Gastroesophageal sphincter (tissue), 4 donors: ENCODE results near the gene CIRBP. TPM values are rescaled to one million over a fixed set of nuclear protein-coding genes. Genes with fewer than 3 reads are reported as not detected.

Experiments
- ATAC-seq: fragments of 150-250 bp; one replicate; pipeline ENCODE4 v1.9.1; 2016; ENCODE audit warnings: mild to moderate bottlenecking, moderate library complexity
- H3K27ac ChIP-seq, 4 donors: fragments of 200-600 bp; sonication (generic) in 3 of 4; 1 replicate in 3 of 4; 2 replicates in 1 of 4; pipeline ENCODE4 v1.5.1; 2016 to 2019
- H3K27me3 ChIP-seq: fragments of 200-600 bp; sonication (generic); one replicate; pipeline ENCODE4 v1.5.1; 2019
- H3K36me3 ChIP-seq, 2 donors: fragments of 200-600 bp; sonication (generic); one replicate each; pipeline ENCODE4 v1.5.1; 2019; ENCODE audit warnings: control low read depth in 1 of 2
- H3K4me1 ChIP-seq, 3 donors: fragments of 200-600 bp; sonication (generic); 1 replicate in 2 of 3; 2 replicates in 1 of 3; pipeline ENCODE4 v1.5.1; 2016 to 2019; ENCODE audit warnings: control low read depth in 2 of 3
- H3K4me3 ChIP-seq, 2 donors: fragments of 200-600 bp; sonication (generic); one replicate each; pipeline ENCODE4 v1.5.1; 2019; ENCODE audit warnings: mild to moderate bottlenecking in 1 of 2, moderate library complexity in 1 of 2
- H3K9me3 ChIP-seq, 3 donors: fragments of 200-600 bp; sonication (generic); one replicate each; pipeline ENCODE4 v1.5.1; 2017 to 2019; ENCODE audit warnings: control low read depth in 2 of 3
- CTCF ChIP-seq, 4 experiments: fragments of 200-600 bp in 2 of 4; fragments of 450-650 bp in 2 of 4; sonication (generic) in 1 of 4; IDR thresholded peaks; one replicate each; pipeline ENCODE4 v1.5.1; 2017 to 2019; ENCODE audit warnings: antibody characterized with exemption in 4 of 4, mild to moderate bottlenecking in 2 of 4, moderate library complexity in 2 of 4
- EP300 ChIP-seq: sonication (generic); formaldehyde crosslinking; IDR thresholded peaks from one replicate; pipeline ENCODE4 v1.6.1; 2017; ENCODE audit warnings: antibody characterized with exemption, mild to moderate bottlenecking
- POLR2A ChIP-seq, 2 donors: fragments of 450-650 bp; IDR thresholded peaks; one replicate each; pipeline ENCODE4 v1.6.1; 2017; ENCODE audit warnings: antibody characterized with exemption in 2 of 2, mild to moderate bottlenecking in 2 of 2, moderate library complexity in 1 of 2
- POLR2AphosphoS5 ChIP-seq: sonication (generic); formaldehyde crosslinking; IDR thresholded peaks from one replicate; pipeline ENCODE4 v1.6.1; 2017; ENCODE audit warnings: antibody characterized with exemption
- WGBS, 2 donors: methylation state at CpG; one replicate each; pipeline ENCODE4 v1.1.5; 2018; ENCODE audit warnings: low coverage in 1 of 2; 5-methylcytosine and 5-hydroxymethylcytosine counted together
- total RNA-seq, 4 donors: library from RNA; depleted of rRNA; stranded (reverse); fragments of >200 nt; gene quantifications; one replicate each; pipeline ENCODE4 v1.1.0, GENCODE V29; 2016

Gene CIRBP
- total RNA-seq, 4 donors from 2014 or later, result 350 to 708 (median 559) TPM

- Histone ChIP-seq H3K9me3 (no peaks in the 10 kb centered on the region), H3K27ac (peak overlapping the region; percentile 74 to 100 (median 94)), H3K27me3 (no peaks in the 10 kb centered on the region), H3K4me3 (no peak overlapping the region), H3K36me3 (peaks cover 0 to 7% of the 10 kb centered on the region in 2 donors), H3K4me1 (peaks cover 4 to 89% (median 69%) of the 10 kb centered on the region in 3 donors)
- 42 to 60% methylated on average over 1 to 6 of the region's 21 CpGs for WGBS, 2 donors
- no peak for ATAC-seq
- TF ChIP-seq EP300 (no peak), CTCF (IDR thresholded peaks at IDR 0.05) (no peak), POLR2A (IDR thresholded peaks at IDR 0.05) (no peak), POLR2AphosphoS5 (no peak)
Observed at GRCh38 chr19:1262623-1263123, 6.5 kb upstream of the CIRBP start.

GRCh38 chr19:1263188-1263587 is 5.9 kb upstream of the CIRBP start:
- peak overlapping the region in 3 of 4 donors; percentile 89 to 100 (median 99) for H3K27ac ChIP-seq
- H3K4me3 ChIP-seq, result no peak overlapping the region
- peaks cover 4 to 89% (median 70%) of the 10 kb centered on the region in 3 donors for H3K4me1 ChIP-seq
- no peak for ATAC-seq
- H3K36me3 ChIP-seq, result peaks cover 0 to 2% of the 10 kb centered on the region in 2 donors
- no peaks in the 10 kb centered on the region for H3K9me3 ChIP-seq
- 83% methylated on average over 1 of the region's 5 CpGs; no CpG with 5 or more reads in 1 of the 2 donors for WGBS, 2 donors
- no peaks in the 10 kb centered on the region for H3K27me3 ChIP-seq
- TF ChIP-seq POLR2A (IDR thresholded peaks at IDR 0.05), result no peak

GRCh38 chr19:1264801-1265614 is 4.1 kb upstream of the CIRBP start:
- no CpG with 5 or more reads among the region's 26 CpGs for WGBS, 2 donors
- H3K9me3 ChIP-seq, result no peaks in the 10 kb centered on the region
- peak overlapping the region; percentile 45 to 100 (median 94) for H3K27ac ChIP-seq
- ATAC-seq, result peak; percentile 20
- peaks cover 4 to 83% (median 60%) of the 10 kb centered on the region in 3 donors for H3K4me1 ChIP-seq
- H3K27me3 ChIP-seq, result no peaks in the 10 kb centered on the region
- H3K36me3 ChIP-seq, result no peaks in the 10 kb centered on the region
- TF ChIP-seq CTCF (IDR thresholded peaks at IDR 0.05), result no peak
- peak; percentile 7 for TF ChIP-seq POLR2AphosphoS5
- TF ChIP-seq EP300, result no peak
- peak overlapping the region in 1 of 2 donors; percentile 62 for H3K4me3 ChIP-seq

GRCh38 chr19:1265615-1266128 is 3.5 kb upstream of the CIRBP start:
- Histone ChIP-seq H3K36me3 (no peaks in the 10 kb centered on the region), H3K4me3 (peak overlapping the region in 1 of 2 donors; percentile 62), H3K27ac (peak overlapping the region; percentile 45 to 100 (median 94)), H3K27me3 (no peaks in the 10 kb centered on the region), H3K9me3 (no peaks in the 10 kb centered on the region), H3K4me1 (peaks cover 4 to 83% (median 60%) of the 10 kb centered on the region in 3 donors)
- TF ChIP-seq POLR2AphosphoS5, result peak; percentile 45
- no peak for TF ChIP-seq CTCF (IDR thresholded peaks at IDR 0.05)
- ATAC-seq, result peak; percentile 5
- 8% methylated on average over 10 of the region's 28 CpGs; no CpG with 5 or more reads in 1 of the 2 donors for WGBS, 2 donors

GRCh38 chr19:1266129-1266915 is 2.8 kb upstream of the CIRBP start:
- WGBS, 2 donors, result 0 to 11% methylated on average over 4 to 10 of the region's 84 CpGs
- Histone ChIP-seq H3K4me3 (peak overlapping the region; percentile 19 to 62), H3K9me3 (no peaks in the 10 kb centered on the region), H3K36me3 (peaks cover 0 to 6% of the 10 kb centered on the region in 2 donors), H3K27ac (peak overlapping the region; percentile 45 to 100 (median 94)), H3K4me1 (peaks cover 4 to 85% (median 65%) of the 10 kb centered on the region in 3 donors), H3K27me3 (no peaks in the 10 kb centered on the region)
- TF ChIP-seq POLR2A (IDR thresholded peaks at IDR 0.05) (no peak), CTCF (IDR thresholded peaks at IDR 0.05) (peak in 1 of 4 experiments; percentile 15), EP300 (no peak), POLR2AphosphoS5 (peak; percentile 62)
- ATAC-seq, result peak; percentile 38
